ENCODE results near the gene ST3GAL4.

Gene ST3GAL4

GRCh38 chr11:126396965-126397364, 41.5 kb downstream of the ST3GAL4 start:
- Histone ChIP-seq H3K36me3 (ENCODE audit: control insufficient read depth in 2 of 2, insufficient read depth in 1 of 2, low read length in 2 of 2) (no peaks in the 10 kb centered on the region), H3K9me3 (ENCODE audit: control insufficient read depth, insufficient read depth, low read depth, low read length) (no peaks in the 10 kb centered on the region), H3K4me1 (ENCODE audit: control insufficient read depth, insufficient read depth, low read length) (no peaks in the 10 kb centered on the region), H3K4me3 (ENCODE audit: low read depth, low read length) (no peak overlapping the region), H3K27ac (ENCODE audit: extremely low read depth, low read depth, low read length) (no peak overlapping the region)
- TF ChIP-seq HOXA7 (CRISPR knock-in tag; IDR thresholded peaks at IDR 0.05; ENCODE audit: borderline replicate concordance) (no peak), ZNF596 (tag by site-specific recombination; IDR thresholded peaks at IDR 0.05) (no peak), ZNF416 (tag by site-specific recombination; IDR thresholded peaks at IDR 0.05) (no peak), ZNF311 (tag by site-specific recombination; IDR thresholded peaks at IDR 0.05; ENCODE audit: borderline replicate concordance) (no peak), ZNF292 (tag by site-specific recombination; IDR thresholded peaks at IDR 0.05; ENCODE audit: borderline replicate concordance, low read depth) (no peak), KLF7 (tag by site-specific recombination; IDR thresholded peaks at IDR 0.05; ENCODE audit: borderline replicate concordance) (no peak), OSR2 (tag by site-specific recombination; IDR thresholded peaks at IDR 0.05) (no peak), WT1 (tag by site-specific recombination; IDR thresholded peaks at IDR 0.05) (no peak), SP7 (tag by site-specific recombination; IDR thresholded peaks at IDR 0.05) (no peak), ZNF335 (tag by site-specific recombination; conservative IDR thresholded peaks at IDR 0.05) (no peak), BCL6B (tag by site-specific recombination; IDR thresholded peaks at IDR 0.05) (no peak), ZNF157 (tag by site-specific recombination; IDR thresholded peaks at IDR 0.05) (no peak), KLF1 (tag by site-specific recombination; IDR thresholded peaks at IDR 0.05) (no peak), ZNF514 (tag by site-specific recombination; IDR thresholded peaks at IDR 0.05) (no peak), ZBTB8A (tag by site-specific recombination; IDR thresholded peaks at IDR 0.05) (no peak), ZNF473 (tag by site-specific recombination; IDR thresholded peaks at IDR 0.05) (no peak), ZNF148 (tag by site-specific recombination; IDR thresholded peaks at IDR 0.05; ENCODE audit: borderline replicate concordance) (no peak), ZNF138 (tag by site-specific recombination; IDR thresholded peaks at IDR 0.05; ENCODE audit: borderline replicate concordance) (no peak), ZNF76 (tag by site-specific recombination; IDR thresholded peaks at IDR 0.05; ENCODE audit: borderline replicate concordance, low read depth) (no peak), ZNF16 (tag by site-specific recombination; IDR thresholded peaks at IDR 0.05; ENCODE audit: low read depth) (no peak)
- CTCF ChIA-PET = no interaction called here
- POLR2A ChIA-PET = no interaction called here

GRCh38 chr11:126398296-126398695, 42.8 kb downstream of the ST3GAL4 start:
- CTCF ChIA-PET = no interaction called here
- H3K27ac ChIP-seq (ENCODE audit: extremely low read depth, low read depth, low read length) = no peak overlapping the region
- H3K4me1 ChIP-seq (ENCODE audit: control insufficient read depth, insufficient read depth, low read length) = no peaks in the 10 kb centered on the region
- POLR2A ChIA-PET = no interaction called here
- H3K9me3 ChIP-seq (ENCODE audit: control insufficient read depth, insufficient read depth, low read depth, low read length) = no peaks in the 10 kb centered on the region
- H3K36me3 ChIP-seq (ENCODE audit: control insufficient read depth in 2 of 2, insufficient read depth in 1 of 2, low read length in 2 of 2) = no peaks in the 10 kb centered on the region
- TF ChIP-seq ZNF530 (tag by site-specific recombination; IDR thresholded peaks at IDR 0.05; ENCODE audit: low read depth) (no peak), ZNF549 (tag by site-specific recombination; IDR thresholded peaks at IDR 0.05) (no peak), ZNF513 (tag by site-specific recombination; IDR thresholded peaks at IDR 0.05) (no peak), ZNF10 (tag by site-specific recombination; IDR thresholded peaks at IDR 0.05) (no peak), ZBTB49 (tag by site-specific recombination; IDR thresholded peaks at IDR 0.05; ENCODE audit: low read depth) (no peak)
- no peak overlapping the region for H3K4me3 ChIP-seq (ENCODE audit: low read depth, low read length)
